ENCODE data around the gene PLSCR3.

DNA sequence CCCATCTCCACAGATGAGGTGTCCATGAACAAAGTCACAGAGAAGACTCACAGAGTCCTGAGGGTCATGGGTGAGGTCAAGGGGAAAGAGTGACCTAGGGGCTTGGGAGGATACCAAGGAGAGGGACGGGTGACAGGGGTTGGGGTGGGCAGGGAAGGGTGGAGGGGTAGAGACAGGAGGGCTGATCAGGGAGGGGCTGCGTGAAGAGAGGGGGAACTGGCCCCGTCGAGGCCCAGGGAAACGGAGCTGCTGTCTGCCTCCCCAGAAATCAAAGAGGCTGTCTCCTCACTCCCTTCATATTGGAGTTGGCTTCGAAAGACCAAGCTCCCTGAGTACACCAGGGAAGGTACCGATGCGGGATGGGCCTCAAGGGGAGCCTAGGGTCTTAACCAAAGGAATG lies 38.8 kb downstream of the PLSCR3 start:
- TF ChIP-seq, protein P1, sequence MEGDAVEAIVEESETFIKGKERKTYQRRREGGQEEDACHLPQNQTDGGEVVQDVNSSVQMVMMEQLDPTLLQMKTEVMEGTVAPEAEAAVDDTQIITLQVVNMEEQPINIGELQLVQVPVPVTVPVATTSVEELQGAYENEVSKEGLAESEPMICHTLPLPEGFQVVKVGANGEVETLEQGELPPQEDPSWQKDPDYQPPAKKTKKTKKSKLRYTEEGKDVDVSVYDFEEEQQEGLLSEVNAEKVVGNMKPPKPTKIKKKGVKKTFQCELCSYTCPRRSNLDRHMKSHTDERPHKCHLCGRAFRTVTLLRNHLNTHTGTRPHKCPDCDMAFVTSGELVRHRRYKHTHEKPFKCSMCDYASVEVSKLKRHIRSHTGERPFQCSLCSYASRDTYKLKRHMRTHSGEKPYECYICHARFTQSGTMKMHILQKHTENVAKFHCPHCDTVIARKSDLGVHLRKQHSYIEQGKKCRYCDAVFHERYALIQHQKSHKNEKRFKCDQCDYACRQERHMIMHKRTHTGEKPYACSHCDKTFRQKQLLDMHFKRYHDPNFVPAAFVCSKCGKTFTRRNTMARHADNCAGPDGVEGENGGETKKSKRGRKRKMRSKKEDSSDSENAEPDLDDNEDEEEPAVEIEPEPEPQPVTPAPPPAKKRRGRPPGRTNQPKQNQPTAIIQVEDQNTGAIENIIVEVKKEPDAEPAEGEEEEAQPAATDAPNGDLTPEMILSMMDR (conservative IDR thresholded peaks at IDR 0.05): no peak
- TF ChIP-seq EZH2 (IDR thresholded peaks at IDR 0.05; ENCODE audit: low read depth): no peak
